Thyroid gland (tissue), 4 donors: ENCODE data around the gene OR52W1.

Source experiments
- POLR2A ChIP-seq, 2 donors: fragments of 450-650 bp; IDR thresholded peaks; one replicate each; pipeline ENCODE4 v1.6.1; 2017; ENCODE audit warnings: antibody characterized with exemption in 2 of 2, mild to moderate bottlenecking in 2 of 2, moderate library complexity in 1 of 2
- TF ChIP-seq, protein P1 (sequence below), 6 experiments: fragments of 200-600 bp in 3 of 6; fragments of 450-650 bp in 3 of 6; sonication (generic) in 3 of 6; IDR thresholded peaks; one replicate each; pipeline ENCODE4 v1.5.1; 2016 to 2019; ENCODE audit warnings: antibody characterized with exemption in 6 of 6, mild to moderate bottlenecking in 2 of 6, inconsistent platforms in 1 of 6, moderate library complexity in 1 of 6

DNA sequence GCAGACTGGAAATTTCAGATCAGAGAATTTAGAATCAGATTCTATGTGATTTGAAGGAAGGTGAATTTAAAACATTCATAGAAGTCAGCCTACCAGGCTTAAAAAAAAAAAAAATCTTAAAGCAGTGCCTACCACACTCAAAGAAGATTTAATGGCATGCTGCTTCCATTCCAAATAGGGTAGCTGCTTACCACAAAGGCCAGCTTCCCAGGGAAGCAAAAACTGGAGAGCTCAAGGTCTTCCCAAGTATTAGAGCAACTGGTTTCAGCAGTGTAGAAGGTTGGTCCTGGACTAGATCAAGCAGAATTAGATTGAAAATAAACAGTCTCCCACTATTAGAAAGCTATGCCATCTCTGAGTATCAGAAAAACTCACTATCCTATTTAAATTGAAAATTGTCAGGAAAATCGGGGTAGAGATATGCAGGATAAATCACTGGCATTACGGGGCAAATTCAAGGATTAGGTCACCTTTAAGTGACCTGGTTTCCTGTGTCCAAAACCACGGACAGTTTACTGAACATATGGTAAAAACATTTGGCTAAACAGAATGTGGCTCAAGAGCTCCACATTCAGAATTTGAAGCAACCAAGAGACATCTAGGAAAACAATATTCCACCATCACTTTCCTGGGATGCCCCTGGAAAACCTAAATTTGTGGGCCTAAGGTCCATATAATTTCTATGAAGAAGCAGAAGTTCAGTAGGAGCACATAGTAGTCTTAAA is 7.6 kb downstream of the OR52W1 start:
- TF ChIP-seq, protein P1, sequence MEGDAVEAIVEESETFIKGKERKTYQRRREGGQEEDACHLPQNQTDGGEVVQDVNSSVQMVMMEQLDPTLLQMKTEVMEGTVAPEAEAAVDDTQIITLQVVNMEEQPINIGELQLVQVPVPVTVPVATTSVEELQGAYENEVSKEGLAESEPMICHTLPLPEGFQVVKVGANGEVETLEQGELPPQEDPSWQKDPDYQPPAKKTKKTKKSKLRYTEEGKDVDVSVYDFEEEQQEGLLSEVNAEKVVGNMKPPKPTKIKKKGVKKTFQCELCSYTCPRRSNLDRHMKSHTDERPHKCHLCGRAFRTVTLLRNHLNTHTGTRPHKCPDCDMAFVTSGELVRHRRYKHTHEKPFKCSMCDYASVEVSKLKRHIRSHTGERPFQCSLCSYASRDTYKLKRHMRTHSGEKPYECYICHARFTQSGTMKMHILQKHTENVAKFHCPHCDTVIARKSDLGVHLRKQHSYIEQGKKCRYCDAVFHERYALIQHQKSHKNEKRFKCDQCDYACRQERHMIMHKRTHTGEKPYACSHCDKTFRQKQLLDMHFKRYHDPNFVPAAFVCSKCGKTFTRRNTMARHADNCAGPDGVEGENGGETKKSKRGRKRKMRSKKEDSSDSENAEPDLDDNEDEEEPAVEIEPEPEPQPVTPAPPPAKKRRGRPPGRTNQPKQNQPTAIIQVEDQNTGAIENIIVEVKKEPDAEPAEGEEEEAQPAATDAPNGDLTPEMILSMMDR (IDR thresholded peaks at IDR 0.05), result no peak
- no peak for TF ChIP-seq POLR2A (IDR thresholded peaks at IDR 0.05)
